Gastroesophageal sphincter (tissue), 3 donors: Measurements from ENCODE around the gene KCNMA1.

Experiments
- EP300 ChIP-seq: sonication (generic); formaldehyde crosslinking; IDR thresholded peaks from one replicate; pipeline ENCODE4 v1.6.1; 2017; ENCODE audit warnings: antibody characterized with exemption, mild to moderate bottlenecking
- POLR2A ChIP-seq, 2 donors: fragments of 450-650 bp; IDR thresholded peaks; one replicate each; pipeline ENCODE4 v1.6.1; 2017; ENCODE audit warnings: antibody characterized with exemption in 2 of 2, mild to moderate bottlenecking in 2 of 2, moderate library complexity in 1 of 2
- POLR2AphosphoS5 ChIP-seq: sonication (generic); formaldehyde crosslinking; IDR thresholded peaks from one replicate; pipeline ENCODE4 v1.6.1; 2017; ENCODE audit warnings: antibody characterized with exemption
- TF ChIP-seq, protein P1 (sequence below), 4 experiments: fragments of 200-600 bp in 2 of 4; fragments of 450-650 bp in 2 of 4; sonication (generic) in 1 of 4; IDR thresholded peaks; one replicate each; pipeline ENCODE4 v1.5.1; 2017 to 2019; ENCODE audit warnings: antibody characterized with exemption in 4 of 4, mild to moderate bottlenecking in 2 of 4, moderate library complexity in 2 of 4

DNA sequence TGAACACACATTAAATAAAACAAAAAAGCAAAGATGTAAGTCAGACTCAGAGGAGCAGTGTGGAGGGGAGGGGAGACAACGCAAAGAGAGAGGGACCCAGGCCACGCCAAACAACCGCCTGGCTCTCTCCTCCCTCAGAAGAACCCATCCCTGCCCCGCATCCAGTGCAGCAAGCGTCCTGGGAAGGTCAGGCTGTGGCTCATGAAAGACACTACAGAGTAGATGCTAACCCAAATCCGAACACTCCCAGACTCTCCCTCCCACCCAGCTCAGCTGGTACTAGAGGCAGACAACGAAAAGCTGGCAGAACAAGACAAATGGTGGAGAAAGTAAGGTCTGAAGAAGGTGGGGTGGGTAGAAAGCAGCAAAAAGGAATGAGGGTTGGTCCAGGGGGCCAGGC, 39.0 kb downstream of the KCNMA1 start:
- TF ChIP-seq, protein P1, sequence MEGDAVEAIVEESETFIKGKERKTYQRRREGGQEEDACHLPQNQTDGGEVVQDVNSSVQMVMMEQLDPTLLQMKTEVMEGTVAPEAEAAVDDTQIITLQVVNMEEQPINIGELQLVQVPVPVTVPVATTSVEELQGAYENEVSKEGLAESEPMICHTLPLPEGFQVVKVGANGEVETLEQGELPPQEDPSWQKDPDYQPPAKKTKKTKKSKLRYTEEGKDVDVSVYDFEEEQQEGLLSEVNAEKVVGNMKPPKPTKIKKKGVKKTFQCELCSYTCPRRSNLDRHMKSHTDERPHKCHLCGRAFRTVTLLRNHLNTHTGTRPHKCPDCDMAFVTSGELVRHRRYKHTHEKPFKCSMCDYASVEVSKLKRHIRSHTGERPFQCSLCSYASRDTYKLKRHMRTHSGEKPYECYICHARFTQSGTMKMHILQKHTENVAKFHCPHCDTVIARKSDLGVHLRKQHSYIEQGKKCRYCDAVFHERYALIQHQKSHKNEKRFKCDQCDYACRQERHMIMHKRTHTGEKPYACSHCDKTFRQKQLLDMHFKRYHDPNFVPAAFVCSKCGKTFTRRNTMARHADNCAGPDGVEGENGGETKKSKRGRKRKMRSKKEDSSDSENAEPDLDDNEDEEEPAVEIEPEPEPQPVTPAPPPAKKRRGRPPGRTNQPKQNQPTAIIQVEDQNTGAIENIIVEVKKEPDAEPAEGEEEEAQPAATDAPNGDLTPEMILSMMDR (IDR thresholded peaks at IDR 0.05), result no peak
- TF ChIP-seq POLR2A (IDR thresholded peaks at IDR 0.05) (no peak), EP300 (no peak), POLR2AphosphoS5 (no peak)
